K562 (cell line): Measurements from ENCODE around the gene RPS15A.

Experiments used
- HCFC1 ChIP-seq: IDR thresholded peaks from 2 replicates; pipeline ENCODE4 v1.6.1; 2012; ENCODE audit warnings: low read depth, low read length, improper control_type of control experiment
- HMG20A ChIP-seq: fragments of 450-650 bp; formaldehyde crosslinking; conservative IDR thresholded peaks from 2 replicates; pipeline ENCODE4 v1.4.0; 2020; ENCODE audit warnings: mild to moderate bottlenecking, mixed read lengths
- MEIS2 ChIP-seq: fragments of 450-650 bp; IDR thresholded peaks from 2 replicates; pipeline ENCODE4 v1.6.1; 2014; ENCODE audit warnings: mild to moderate bottlenecking; ENCODE audit not compliant: partially characterized antibody
- PCBP2 ChIP-seq: fragments of 200-400 bp; formaldehyde crosslinking; IDR thresholded peaks from 2 replicates; pipeline ENCODE4 v1.6.1; 2018; ENCODE audit warnings: low read length, low read depth, mild to moderate bottlenecking, moderate library complexity; ENCODE audit not compliant: poor library complexity, severe bottlenecking
- TGIF2 ChIP-seq: sonication (generic); formaldehyde crosslinking; IDR thresholded peaks from 2 replicates; pipeline ENCODE4 v1.8.1; 2022; ENCODE audit warnings: mild to moderate bottlenecking, missing genetic modification reagents, moderate library complexity
- ZNF121 ChIP-seq: sonication (generic); formaldehyde crosslinking; conservative IDR thresholded peaks from 2 replicates; pipeline ENCODE4 v1.8.0; 2022; ENCODE audit warnings: missing genetic modification reagents
- TF ChIP-seq, protein P1 (sequence below), 3 experiments: IDR thresholded peaks in 2 of 3; conservative IDR thresholded peaks in 1 of 3; 2 replicates each; pipeline ENCODE4 v1.5.1; 2011 to 2012; ENCODE audit warnings: low read length in 3 of 3, mild to moderate bottlenecking in 3 of 3, control low read depth in 2 of 3, improper control_type of control experiment in 1 of 3, inconsistent platforms in 1 of 3, low read depth in 1 of 3, mixed read lengths in 1 of 3, moderate library complexity in 1 of 3; ENCODE audit not compliant: insufficient read depth in 2 of 3
- TF ChIP-seq, protein P2 (sequence below): sonication (generic); formaldehyde crosslinking; IDR thresholded peaks from 2 replicates; pipeline ENCODE4 v1.8.1; 2023; ENCODE audit warnings: mild to moderate bottlenecking, missing genetic modification reagents
- TF ChIP-seq, protein P3 (sequence below): fragments of 450-650 bp; IDR thresholded peaks from 2 replicates; pipeline ENCODE4 v1.7.0; 2016; ENCODE audit warnings: borderline replicate concordance

DNA sequence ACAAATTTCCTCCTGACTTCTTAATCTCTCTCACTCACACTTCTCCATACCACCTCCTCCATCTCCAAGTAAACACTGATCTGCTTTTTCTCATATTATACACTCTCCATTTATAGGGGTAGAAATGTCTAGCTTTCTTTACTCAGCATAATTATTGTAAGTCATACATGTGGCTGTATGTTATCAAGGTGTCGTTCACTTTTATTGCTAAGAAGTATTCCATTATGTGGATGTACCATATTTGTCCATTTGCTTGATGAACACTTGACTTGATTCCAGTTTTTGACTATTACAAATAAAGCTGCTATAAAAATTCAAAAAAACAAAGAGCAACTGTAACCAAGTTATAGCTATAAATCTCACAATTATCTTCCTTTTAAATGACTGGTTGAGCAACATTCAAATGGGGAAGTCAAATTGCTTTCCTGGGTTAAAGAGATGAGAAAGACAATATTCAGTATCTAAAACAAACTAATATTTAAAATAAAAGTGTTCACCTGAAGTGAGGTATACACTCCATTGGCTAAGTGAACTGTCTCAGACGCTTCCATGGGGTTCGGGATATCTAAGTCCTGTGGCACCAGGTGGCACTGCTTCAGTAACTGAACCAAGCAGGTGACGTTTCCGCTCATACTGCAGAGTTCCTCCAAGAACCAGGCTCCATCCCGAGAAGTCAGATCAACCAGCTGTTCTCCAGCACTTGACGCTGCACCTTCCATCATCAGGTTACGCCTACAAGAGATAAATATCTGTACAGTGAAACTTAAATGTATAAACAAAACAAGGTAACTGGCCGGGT, 43.8 kb upstream of the RPS15A start:
- TF ChIP-seq TGIF2 (CRISPR knock-in tag) = no peak
- TF ChIP-seq ZNF121 (CRISPR knock-in tag) = no peak
- no peak for TF ChIP-seq HCFC1
- TF ChIP-seq, protein P1, sequence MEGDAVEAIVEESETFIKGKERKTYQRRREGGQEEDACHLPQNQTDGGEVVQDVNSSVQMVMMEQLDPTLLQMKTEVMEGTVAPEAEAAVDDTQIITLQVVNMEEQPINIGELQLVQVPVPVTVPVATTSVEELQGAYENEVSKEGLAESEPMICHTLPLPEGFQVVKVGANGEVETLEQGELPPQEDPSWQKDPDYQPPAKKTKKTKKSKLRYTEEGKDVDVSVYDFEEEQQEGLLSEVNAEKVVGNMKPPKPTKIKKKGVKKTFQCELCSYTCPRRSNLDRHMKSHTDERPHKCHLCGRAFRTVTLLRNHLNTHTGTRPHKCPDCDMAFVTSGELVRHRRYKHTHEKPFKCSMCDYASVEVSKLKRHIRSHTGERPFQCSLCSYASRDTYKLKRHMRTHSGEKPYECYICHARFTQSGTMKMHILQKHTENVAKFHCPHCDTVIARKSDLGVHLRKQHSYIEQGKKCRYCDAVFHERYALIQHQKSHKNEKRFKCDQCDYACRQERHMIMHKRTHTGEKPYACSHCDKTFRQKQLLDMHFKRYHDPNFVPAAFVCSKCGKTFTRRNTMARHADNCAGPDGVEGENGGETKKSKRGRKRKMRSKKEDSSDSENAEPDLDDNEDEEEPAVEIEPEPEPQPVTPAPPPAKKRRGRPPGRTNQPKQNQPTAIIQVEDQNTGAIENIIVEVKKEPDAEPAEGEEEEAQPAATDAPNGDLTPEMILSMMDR (IDR thresholded peaks at IDR 0.05 in 2 of 3, conservative IDR thresholded peaks at IDR 0.05 in 1 of 3; ENCODE audit: insufficient read depth in 2 of 3, low read depth in 1 of 3, low read length in 3 of 3) = no peak
- TF ChIP-seq, protein P2, sequence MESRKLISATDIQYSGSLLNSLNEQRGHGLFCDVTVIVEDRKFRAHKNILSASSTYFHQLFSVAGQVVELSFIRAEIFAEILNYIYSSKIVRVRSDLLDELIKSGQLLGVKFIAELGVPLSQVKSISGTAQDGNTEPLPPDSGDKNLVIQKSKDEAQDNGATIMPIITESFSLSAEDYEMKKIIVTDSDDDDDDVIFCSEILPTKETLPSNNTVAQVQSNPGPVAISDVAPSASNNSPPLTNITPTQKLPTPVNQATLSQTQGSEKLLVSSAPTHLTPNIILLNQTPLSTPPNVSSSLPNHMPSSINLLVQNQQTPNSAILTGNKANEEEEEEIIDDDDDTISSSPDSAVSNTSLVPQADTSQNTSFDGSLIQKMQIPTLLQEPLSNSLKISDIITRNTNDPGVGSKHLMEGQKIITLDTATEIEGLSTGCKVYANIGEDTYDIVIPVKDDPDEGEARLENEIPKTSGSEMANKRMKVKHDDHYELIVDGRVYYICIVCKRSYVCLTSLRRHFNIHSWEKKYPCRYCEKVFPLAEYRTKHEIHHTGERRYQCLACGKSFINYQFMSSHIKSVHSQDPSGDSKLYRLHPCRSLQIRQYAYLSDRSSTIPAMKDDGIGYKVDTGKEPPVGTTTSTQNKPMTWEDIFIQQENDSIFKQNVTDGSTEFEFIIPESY (CRISPR knock-in tag) = no peak
- no peak for TF ChIP-seq PCBP2
- TF ChIP-seq, protein P3, sequence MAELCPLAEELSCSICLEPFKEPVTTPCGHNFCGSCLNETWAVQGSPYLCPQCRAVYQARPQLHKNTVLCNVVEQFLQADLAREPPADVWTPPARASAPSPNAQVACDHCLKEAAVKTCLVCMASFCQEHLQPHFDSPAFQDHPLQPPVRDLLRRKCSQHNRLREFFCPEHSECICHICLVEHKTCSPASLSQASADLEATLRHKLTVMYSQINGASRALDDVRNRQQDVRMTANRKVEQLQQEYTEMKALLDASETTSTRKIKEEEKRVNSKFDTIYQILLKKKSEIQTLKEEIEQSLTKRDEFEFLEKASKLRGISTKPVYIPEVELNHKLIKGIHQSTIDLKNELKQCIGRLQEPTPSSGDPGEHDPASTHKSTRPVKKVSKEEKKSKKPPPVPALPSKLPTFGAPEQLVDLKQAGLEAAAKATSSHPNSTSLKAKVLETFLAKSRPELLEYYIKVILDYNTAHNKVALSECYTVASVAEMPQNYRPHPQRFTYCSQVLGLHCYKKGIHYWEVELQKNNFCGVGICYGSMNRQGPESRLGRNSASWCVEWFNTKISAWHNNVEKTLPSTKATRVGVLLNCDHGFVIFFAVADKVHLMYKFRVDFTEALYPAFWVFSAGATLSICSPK = no peak
- no peak for TF ChIP-seq MEIS2
- TF ChIP-seq HMG20A (CRISPR knock-in tag) = no peak
